GM12878 (cell line): ENCODE results near the gene ANKRD13C. TPM values are rescaled to one million over a fixed set of nuclear protein-coding genes. Genes with fewer than 3 reads are reported as not detected.

Experiments used
- ATAC-seq: fragments of 200-7000 bp; cut with Tn5 transposase; 3 replicates; pipeline ENCODE4 v1.9.1; 2020; ENCODE audit warnings: mild to moderate bottlenecking, moderate library complexity
- BruUV-seq: library from RNA; stranded (reverse); fragments of 400-500 nt; replicated peaks from 2 replicates; lab custom pipeline; 2021; lab: Mats Ljungman, UMichigan
- CTCF ChIA-PET: fragments of 300-600 bp; sonication (Branson Sonifier 250); formaldehyde crosslinking; extraction: SDS; loops from one replicate; lab custom pipeline; 2021; ENCODE audit warnings: inconsistent platforms; lab: Yijun Ruan, JAX
- POLR2A ChIA-PET: fragments of 350-600 bp; formaldehyde crosslinking; extraction: SDS; loops from one replicate; lab custom pipeline; 2021; ENCODE audit warnings: inconsistent platforms; lab: Charles Lee
- RAD21 ChIA-PET: fragments of 300-600 bp; sonication (Branson Sonifier 250); formaldehyde crosslinking; loops from one replicate; lab custom pipeline; 2023; ENCODE audit warnings: antibody characterized with exemption; ENCODE audit not compliant: unreplicated experiment; lab: Charles Lee
- SMC1A ChIA-PET: fragments of 300-600 bp; sonication (Branson Sonifier 250); formaldehyde crosslinking; loops from one replicate; lab custom pipeline; 2023; ENCODE audit not compliant: unreplicated experiment, uncharacterized antibody; lab: Charles Lee
- DNase-seq: peaks from one replicate; pipeline ENCODE4 v3.0.0-alpha.2; 2011; ENCODE audit warnings: low read depth, low spot score
- FAIRE-seq: peaks from 3 replicates; lab custom pipeline; 2011; peaks lifted over from hg19 to GRCh38; lab: Jason Lieb, UNC
- H2AFZ ChIP-seq: 2 replicates; pipeline ENCODE4 v1.6.0; 2011; ENCODE audit warnings: low read depth, low read length, control low read depth; ENCODE audit not compliant: control insufficient read depth
- H3K27ac ChIP-seq: 2 replicates; pipeline ENCODE4 v1.5.1; 2011; ENCODE audit warnings: control low read depth; ENCODE audit not compliant: control insufficient read depth, insufficient read depth
- H3K27me3 ChIP-seq, 2 experiments: replicated peaks in 1 of 2; 2 replicates each; pipeline versions ENCODE4 v1.6.0 to v1.6.1; 2011; ENCODE audit warnings: low read length in 1 of 2; ENCODE audit not compliant: control insufficient read depth in 2 of 2, insufficient read depth in 2 of 2
- H3K36me3 ChIP-seq, 2 experiments: 2 replicates each; pipeline ENCODE4 v1.5.1; 2011; ENCODE audit warnings: low read length in 1 of 2; ENCODE audit not compliant: control insufficient read depth in 2 of 2, insufficient read depth in 2 of 2
- H3K4me1 ChIP-seq: 2 replicates; pipeline ENCODE4 v1.6.1; 2011; ENCODE audit warnings: mild to moderate bottlenecking, low read length, moderate library complexity, mixed read lengths; ENCODE audit not compliant: control insufficient read depth, insufficient read depth
- H3K4me2 ChIP-seq: 2 replicates; pipeline ENCODE4 v1.6.0; 2011; ENCODE audit warnings: control low read depth; ENCODE audit not compliant: control insufficient read depth, insufficient read depth
- H3K4me3 ChIP-seq: fragments of 200-600 bp; sonication (generic); 2 replicates; pipeline ENCODE4 v1.5.1; 2016
- H3K79me2 ChIP-seq: 2 replicates; pipeline ENCODE4 v1.6.0; 2011; ENCODE audit warnings: low read length; ENCODE audit not compliant: control insufficient read depth, insufficient read depth
- H3K9ac ChIP-seq: 2 replicates; pipeline ENCODE4 v1.8.0; 2011; ENCODE audit warnings: low read length, control low read depth, mixed read lengths; ENCODE audit not compliant: control insufficient read depth, insufficient read depth
- H3K9me3 ChIP-seq: replicated peaks from 3 replicates; pipeline ENCODE4 v1.5.1; 2011; ENCODE audit warnings: mild to moderate bottlenecking, low read length; ENCODE audit not compliant: control insufficient read depth, insufficient read depth
- H4K20me1 ChIP-seq: 2 replicates; pipeline ENCODE4 v1.6.0; 2011; ENCODE audit not compliant: control insufficient read depth, insufficient read depth
- CREB1 ChIP-seq: IDR thresholded peaks from 2 replicates; pipeline ENCODE4 v1.6.1; 2012; ENCODE audit warnings: low read depth, mild to moderate bottlenecking, inconsistent platforms
- GABPA ChIP-seq: IDR thresholded peaks from 2 replicates; pipeline ENCODE4 v1.6.1; 2014; ENCODE audit warnings: antibody characterized with exemption, low read depth, mild to moderate bottlenecking, inconsistent platforms
- IKZF2 ChIP-seq, 2 experiments: fragments of 450-650 bp; IDR thresholded peaks; 2 replicates each; pipeline ENCODE4 v1.6.1; 2017; ENCODE audit warnings: mild to moderate bottlenecking in 2 of 2, moderate library complexity in 2 of 2
- NBN ChIP-seq: fragments of 450-650 bp; IDR thresholded peaks from 2 replicates; pipeline ENCODE4 v1.6.1; 2016
- NFYA ChIP-seq: IDR thresholded peaks from 2 replicates; pipeline ENCODE4 v1.6.1; 2011; ENCODE audit warnings: low read depth, mild to moderate bottlenecking, low read length, improper control_type of control experiment, borderline replicate concordance
- PML ChIP-seq: IDR thresholded peaks from 2 replicates; pipeline ENCODE4 v1.6.1; 2012; ENCODE audit warnings: low read length, inconsistent platforms
- POLR2AphosphoS5 ChIP-seq: IDR thresholded peaks from 2 replicates; pipeline ENCODE4 v1.6.1; 2011; ENCODE audit warnings: mild to moderate bottlenecking, low read length, inconsistent platforms
- RB1 ChIP-seq: fragments of 450-650 bp; formaldehyde crosslinking; IDR thresholded peaks from 2 replicates; pipeline ENCODE4 v1.6.1; 2017; ENCODE audit warnings: mild to moderate bottlenecking, borderline replicate concordance
- RCOR1 ChIP-seq: conservative IDR thresholded peaks from 2 replicates; pipeline ENCODE4 v1.6.1; 2012; ENCODE audit warnings: low read depth, low read length, improper control_type of control experiment
- SKIL ChIP-seq: fragments of 450-650 bp; IDR thresholded peaks from 2 replicates; pipeline ENCODE4 v1.6.1; 2017; ENCODE audit warnings: mild to moderate bottlenecking, low read depth, inconsistent platforms; ENCODE audit not compliant: poor library complexity, severe bottlenecking
- SRF ChIP-seq, 2 experiments: IDR thresholded peaks; 2 replicates each; pipeline ENCODE4 v1.6.1; 2011; ENCODE audit warnings: low read depth in 2 of 2, low read length in 2 of 2, mild to moderate bottlenecking in 1 of 2, moderate library complexity in 1 of 2
- WGBS: methylation state at CpG from one replicate; pipeline ENCODE4 v1.1.6; 2016; ENCODE audit warnings: low lambda C conversion rate; ENCODE audit not compliant: insufficient replicate concordance, insufficient coverage; ENCODE audit errors: missing lambda C conversion rate; 5-methylcytosine and 5-hydroxymethylcytosine counted together
- in situ Hi-C: fragments of 300-500 bp; cut with MboI; formaldehyde crosslinking; loops from 9 replicates; pipeline ENCODE4 v1.14.3; 2018; ENCODE audit warnings: mixed read lengths
- intact Hi-C: fragments of 100-400 bp; cut with micrococcal nuclease; formaldehyde crosslinking; loops from one replicate; pipeline ENCODE4 v1.14.2; 2022; ENCODE audit not compliant: unreplicated experiment
- polyA plus RNA-seq, 11 experiments: library from polyadenylated mRNA; depleted of rRNA in 4 of 11; unstranded in 6 of 11; stranded (reverse) in 5 of 11; fragments of >200 nt; fragmentation: Nextera tagmentation in 4 of 11; fragmentation: Illumina TruSeq in 1 of 11; extraction: Ambion mirVana in 4 of 11; extraction: Trizol in 1 of 11; gene quantifications; 1 replicate in 1 of 11; 2 replicates in 10 of 11; pipeline versions ENCODE4 v1.2.1 to v1.2.3, GENCODE V29; 2011 to 2016; ENCODE audit warnings: inconsistent platforms in 2 of 11, missing spikeins in 2 of 11, low read depth in 1 of 11
- total RNA-seq, 4 experiments: library from RNA; depleted of rRNA in 3 of 4; stranded (reverse); fragments of >200 nt in 3 of 4; fragmentation: Illumina TruSeq in 1 of 4; extraction: Trizol in 1 of 4; gene quantifications; 2 replicates each; pipeline versions ENCODE4 v1.2.1 to v1.2.3, GENCODE V29; 2013 to 2021
- TF ChIP-seq, protein P1 (sequence below): fragments of 450-650 bp; IDR thresholded peaks from 2 replicates; pipeline ENCODE4 v1.6.1; 2017; ENCODE audit warnings: borderline replicate concordance
- TF ChIP-seq, protein P2 (sequence below): fragments of 450-650 bp; IDR thresholded peaks from 2 replicates; pipeline ENCODE4 v1.6.1; 2017; ENCODE audit warnings: mild to moderate bottlenecking, moderate library complexity

The ANKRD13C gene
- total and polyA plus RNA-seq, 10 of the 15 experiments (the other 5 are each of a cell fraction or from before 2014, with no cell fraction given), result 3.7 to 24.4 (median 14.1) TPM

DNA sequence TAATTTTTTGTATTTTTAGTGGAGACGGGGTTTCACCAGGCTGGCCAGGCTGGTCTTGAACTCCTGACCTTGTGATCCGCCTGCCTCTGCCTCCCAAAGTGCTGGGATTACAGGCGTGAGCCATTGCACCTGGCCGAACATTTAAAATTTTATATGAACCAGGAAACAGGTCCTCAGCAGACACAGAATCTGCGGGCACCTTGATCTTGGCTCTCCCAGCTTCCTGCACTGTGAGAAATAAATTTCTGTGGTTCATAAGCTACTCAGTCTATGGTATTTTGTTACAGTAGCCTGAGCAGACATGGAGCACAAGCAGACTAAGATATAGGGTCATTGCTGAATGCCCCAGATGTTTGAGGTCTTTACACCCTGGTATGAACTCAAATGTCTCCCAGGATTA lies 33.0 kb upstream of the ANKRD13C start:
- SMC1A ChIA-PET, result interaction anchor here (1.4 to 1.7 kb wide), 2 partner anchors 22 to 25 kb away, joined by 4 read pairs; no protein-coding TSS in a partner anchor
- H3K27ac ChIP-seq, result no peak overlapping the region
- no peak overlapping the region for H3K4me3 ChIP-seq
- in situ Hi-C loops (no loop called here), intact Hi-C loops (no loop called here)
- H3K79me2 ChIP-seq, result no peaks in the 10 kb centered on the region
- no peaks in the 10 kb centered on the region for H3K27me3 ChIP-seq
- FAIRE-seq (no peak), DNase-seq (no peak), ATAC-seq (no peak)
- no peak overlapping the region for H3K4me2 ChIP-seq
- CTCF ChIA-PET, result interaction anchor here (1.1 kb wide), 1 partner anchor 9 kb away, joined by 3 read pairs; no protein-coding TSS in a partner anchor
- RAD21 ChIA-PET, result no interaction called here
- no peaks in the 10 kb centered on the region; the same call in 2 of the 3 replicates for H3K9me3 ChIP-seq
- BruUV-seq, result no TSS peak
- no peaks in the 10 kb centered on the region for H3K36me3 ChIP-seq
- H3K9ac ChIP-seq, result no peak overlapping the region
- H3K4me1 ChIP-seq, result no peaks in the 10 kb centered on the region
- POLR2A ChIA-PET, result interaction anchor here (1.1 kb wide), 1 partner anchor 36 kb away, joined by 4 read pairs; no protein-coding TSS in a partner anchor
- no peak overlapping the region for H2AFZ ChIP-seq
- TF ChIP-seq SRF (IDR thresholded peaks at IDR 0.05; ENCODE audit: low read depth in 2 of 2, low read length in 2 of 2), result no peak
- no peak for TF ChIP-seq RB1
- TF ChIP-seq RCOR1, result no peak
- TF ChIP-seq CREB1, result no peak
- TF ChIP-seq, protein P1, sequence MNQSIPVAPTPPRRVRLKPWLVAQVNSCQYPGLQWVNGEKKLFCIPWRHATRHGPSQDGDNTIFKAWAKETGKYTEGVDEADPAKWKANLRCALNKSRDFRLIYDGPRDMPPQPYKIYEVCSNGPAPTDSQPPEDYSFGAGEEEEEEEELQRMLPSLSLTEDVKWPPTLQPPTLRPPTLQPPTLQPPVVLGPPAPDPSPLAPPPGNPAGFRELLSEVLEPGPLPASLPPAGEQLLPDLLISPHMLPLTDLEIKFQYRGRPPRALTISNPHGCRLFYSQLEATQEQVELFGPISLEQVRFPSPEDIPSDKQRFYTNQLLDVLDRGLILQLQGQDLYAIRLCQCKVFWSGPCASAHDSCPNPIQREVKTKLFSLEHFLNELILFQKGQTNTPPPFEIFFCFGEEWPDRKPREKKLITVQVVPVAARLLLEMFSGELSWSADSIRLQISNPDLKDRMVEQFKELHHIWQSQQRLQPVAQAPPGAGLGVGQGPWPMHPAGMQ, result no peak
- no peak for TF ChIP-seq POLR2AphosphoS5
- TF ChIP-seq IKZF2 (IDR thresholded peaks at IDR 0.05), result no peak
- TF ChIP-seq, protein P2, sequence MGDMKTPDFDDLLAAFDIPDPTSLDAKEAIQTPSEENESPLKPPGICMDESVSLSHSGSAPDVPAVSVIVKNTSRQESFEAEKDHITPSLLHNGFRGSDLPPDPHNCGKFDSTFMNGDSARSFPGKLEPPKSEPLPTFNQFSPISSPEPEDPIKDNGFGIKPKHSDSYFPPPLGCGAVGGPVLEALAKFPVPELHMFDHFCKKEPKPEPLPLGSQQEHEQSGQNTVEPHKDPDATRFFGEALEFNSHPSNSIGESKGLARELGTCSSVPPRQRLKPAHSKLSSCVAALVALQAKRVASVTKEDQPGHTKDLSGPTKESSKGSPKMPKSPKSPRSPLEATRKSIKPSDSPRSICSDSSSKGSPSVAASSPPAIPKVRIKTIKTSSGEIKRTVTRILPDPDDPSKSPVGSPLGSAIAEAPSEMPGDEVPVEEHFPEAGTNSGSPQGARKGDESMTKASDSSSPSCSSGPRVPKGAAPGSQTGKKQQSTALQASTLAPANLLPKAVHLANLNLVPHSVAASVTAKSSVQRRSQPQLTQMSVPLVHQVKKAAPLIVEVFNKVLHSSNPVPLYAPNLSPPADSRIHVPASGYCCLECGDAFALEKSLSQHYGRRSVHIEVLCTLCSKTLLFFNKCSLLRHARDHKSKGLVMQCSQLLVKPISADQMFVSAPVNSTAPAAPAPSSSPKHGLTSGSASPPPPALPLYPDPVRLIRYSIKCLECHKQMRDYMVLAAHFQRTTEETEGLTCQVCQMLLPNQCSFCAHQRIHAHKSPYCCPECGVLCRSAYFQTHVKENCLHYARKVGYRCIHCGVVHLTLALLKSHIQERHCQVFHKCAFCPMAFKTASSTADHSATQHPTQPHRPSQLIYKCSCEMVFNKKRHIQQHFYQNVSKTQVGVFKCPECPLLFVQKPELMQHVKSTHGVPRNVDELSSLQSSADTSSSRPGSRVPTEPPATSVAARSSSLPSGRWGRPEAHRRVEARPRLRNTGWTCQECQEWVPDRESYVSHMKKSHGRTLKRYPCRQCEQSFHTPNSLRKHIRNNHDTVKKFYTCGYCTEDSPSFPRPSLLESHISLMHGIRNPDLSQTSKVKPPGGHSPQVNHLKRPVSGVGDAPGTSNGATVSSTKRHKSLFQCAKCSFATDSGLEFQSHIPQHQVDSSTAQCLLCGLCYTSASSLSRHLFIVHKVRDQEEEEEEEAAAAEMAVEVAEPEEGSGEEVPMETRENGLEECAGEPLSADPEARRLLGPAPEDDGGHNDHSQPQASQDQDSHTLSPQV, result no peak
- TF ChIP-seq PML, result no peak
- TF ChIP-seq NBN, result no peak
- no peak for TF ChIP-seq NFYA
- no peak for TF ChIP-seq SKIL
- TF ChIP-seq GABPA, result no peak
- H4K20me1 ChIP-seq, result no peaks in the 10 kb centered on the region
- 70% methylated on average over 5 of the region's 5 CpGs for WGBS
